Inferior parietal cortex (tissue), 1 donor: Measurements from ENCODE around the gene DDI1.

Experiments used
- DNase-seq: peaks from one replicate; pipeline ENCODE4 v3.0.0-alpha.2; 2016; ENCODE audit errors: extremely low spot score

DDI1 gene

GRCh38 chr11:104036588-104036987, at the start of gene DDI1:
Gene DDI1 (plus strand): TSS chr11:104036640. CDS start chr11:104036823, 183 bp downstream.
- no peak for DNase-seq

GRCh38 chr11:103987629-103988594, 48.5 kb upstream of the DDI1 start:
- no peak for DNase-seq

DNA sequence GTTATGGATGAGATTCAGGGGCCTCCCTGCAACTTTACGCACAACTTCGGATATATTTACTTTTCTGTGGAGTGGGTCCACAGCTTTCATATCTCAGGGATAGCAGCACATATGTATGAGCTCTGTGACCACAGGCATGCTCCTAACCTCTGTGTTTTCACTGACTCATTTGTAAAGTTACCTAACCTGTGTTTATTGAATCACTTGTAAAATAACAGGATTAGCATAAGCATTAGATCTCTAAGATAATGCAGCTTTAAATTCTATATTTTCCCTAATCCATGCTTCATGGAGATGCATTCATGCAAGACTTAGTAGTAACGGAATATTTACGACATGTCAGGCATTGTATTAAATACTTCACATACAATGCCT, 47.9 kb upstream of the DDI1 start:
- no peak for DNase-seq

DNA sequence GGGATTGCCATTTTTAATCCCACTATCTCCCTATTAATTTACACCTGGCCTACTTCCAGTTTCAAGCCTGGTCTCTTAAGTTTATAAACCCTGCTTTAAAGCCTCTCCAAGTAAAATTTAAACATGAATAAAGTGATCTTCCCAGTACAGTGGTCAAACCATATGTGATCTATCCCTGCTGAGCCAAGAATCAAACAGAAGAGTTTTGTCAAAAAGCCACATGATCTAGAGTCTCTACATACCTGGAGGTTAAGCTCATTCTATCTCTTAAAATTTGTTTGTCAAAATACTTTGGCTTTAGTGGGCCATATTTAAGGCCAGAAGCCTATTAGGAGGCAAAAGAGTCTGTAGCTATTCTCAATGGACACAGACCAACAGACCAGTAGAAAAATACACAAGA, 42.9 kb upstream of the DDI1 start:
- no peak for DNase-seq

DNA sequence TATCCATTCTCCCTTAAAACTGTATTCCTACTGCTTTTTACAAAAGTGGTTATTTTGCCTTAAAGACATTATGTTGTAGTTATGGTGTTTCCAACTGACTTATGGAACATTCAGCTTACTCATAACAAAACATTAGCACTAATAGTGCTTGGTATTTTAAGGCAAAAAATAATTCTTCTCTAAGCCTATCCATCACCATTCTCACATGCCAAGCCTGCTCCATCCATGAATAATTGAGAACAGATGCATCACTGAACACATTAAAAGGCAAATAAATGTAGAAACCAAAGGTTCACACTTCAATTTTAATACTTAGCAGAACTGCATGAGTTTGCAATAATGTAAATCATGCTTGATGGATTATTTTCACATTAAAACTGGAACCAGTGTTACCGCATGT, 42.3 kb upstream of the DDI1 start:
- DNase-seq, result no peak

DNA sequence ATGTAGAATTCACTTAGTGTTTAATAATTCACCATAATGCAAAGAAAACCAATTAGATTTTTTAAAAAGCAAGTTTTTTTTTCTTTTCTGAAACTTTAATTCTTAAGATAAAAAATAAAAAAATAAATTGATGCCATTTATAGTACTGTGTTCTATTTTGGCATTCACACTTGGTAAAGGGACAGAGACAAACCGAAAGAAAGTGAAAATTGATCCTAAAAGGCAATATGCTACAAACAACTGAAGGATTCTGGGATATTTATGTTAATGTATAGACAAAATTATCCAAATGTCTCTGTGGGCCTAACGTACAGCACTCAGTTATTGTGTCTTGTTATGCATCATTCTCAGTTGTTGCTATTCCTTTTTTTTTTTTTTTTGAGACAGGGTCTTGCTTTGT, 41.9 kb upstream of the DDI1 start:
- DNase-seq, result no peak

DNA sequence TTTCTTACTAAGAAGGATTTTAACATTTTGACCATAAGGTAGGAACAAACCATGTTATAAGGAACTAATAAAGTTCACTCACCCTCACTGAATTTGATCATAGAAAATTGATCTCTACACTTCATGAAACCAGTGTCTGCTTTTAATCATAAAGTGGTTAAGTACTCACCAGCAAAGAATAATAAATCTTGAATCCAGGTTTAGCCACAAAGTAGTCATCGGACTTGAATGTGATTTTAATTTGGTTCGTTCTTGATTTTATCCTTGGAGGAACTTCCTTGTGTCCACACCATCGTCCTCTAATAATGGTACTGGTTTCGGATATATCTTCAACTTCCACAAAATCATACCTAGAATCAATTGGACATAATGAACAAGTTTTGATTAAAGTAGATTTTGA, 40.5 kb upstream of the DDI1 start:
- no peak for DNase-seq

DNA sequence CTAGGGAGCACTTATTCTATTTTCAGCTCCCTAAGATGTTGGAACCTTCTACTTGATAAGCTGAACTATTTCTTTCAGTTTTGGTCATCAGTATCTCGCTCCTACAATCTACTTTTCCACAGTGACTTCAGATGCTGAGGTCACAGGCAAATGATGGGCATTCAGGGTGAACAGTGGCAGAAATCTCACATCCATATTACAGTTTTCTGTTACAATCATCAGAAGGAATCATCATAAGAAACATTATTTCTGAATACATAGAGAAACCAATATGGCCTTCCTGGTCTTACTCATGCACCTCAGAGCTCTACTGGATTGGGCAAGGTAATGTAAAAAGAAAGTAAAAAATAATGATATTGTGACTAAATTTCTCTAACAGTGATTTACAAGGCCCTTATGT, 39.4 kb upstream of the DDI1 start:
- DNase-seq, result no peak

- no peak for DNase-seq
Measured at GRCh38 chr11:103998826-103999508, 37.5 kb upstream of the DDI1 start.

- DNase-seq, result no peak
Measured at GRCh38 chr11:104000798-104001197, 35.6 kb upstream of the DDI1 start.

GRCh38 chr11:104001561-104002056, 34.8 kb upstream of the DDI1 start:
- peak; percentile 13 for DNase-seq

GRCh38 chr11:104003491-104003890, 32.9 kb upstream of the DDI1 start:
- no peak for DNase-seq

DNA sequence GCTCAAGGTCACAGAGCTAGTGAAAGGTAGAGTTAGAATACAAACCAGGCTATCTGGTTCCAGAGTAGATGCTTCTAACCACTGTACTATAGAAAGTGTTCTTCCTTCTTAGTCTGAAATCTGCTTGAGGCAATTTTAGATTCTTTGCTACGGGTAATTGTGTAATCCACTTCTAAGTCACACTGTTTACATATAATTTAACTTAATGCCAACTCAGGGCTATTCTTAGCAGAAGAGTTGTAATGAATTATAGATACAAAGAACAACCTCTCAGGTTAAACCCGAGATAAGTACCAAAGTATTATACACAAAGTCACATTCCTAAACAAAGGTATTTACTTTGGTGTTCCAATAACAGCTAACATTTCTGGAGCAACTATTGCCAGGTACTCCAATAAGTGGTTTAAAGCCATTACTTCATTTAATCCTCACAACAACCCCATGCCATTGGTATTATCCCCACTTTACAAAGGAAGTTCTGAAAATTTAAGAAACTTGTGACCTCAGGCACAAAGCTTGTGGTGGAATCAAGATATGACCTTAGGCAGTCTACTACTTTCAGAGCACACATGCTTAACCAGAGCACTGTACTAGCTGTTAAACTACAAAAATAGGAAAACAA, 31.1 kb upstream of the DDI1 start:
- no peak for DNase-seq

GRCh38 chr11:104009744-104010143, 26.7 kb upstream of the DDI1 start:
- DNase-seq, result no peak

GRCh38 chr11:104011044-104011443, 25.4 kb upstream of the DDI1 start:
- no peak for DNase-seq

DNA sequence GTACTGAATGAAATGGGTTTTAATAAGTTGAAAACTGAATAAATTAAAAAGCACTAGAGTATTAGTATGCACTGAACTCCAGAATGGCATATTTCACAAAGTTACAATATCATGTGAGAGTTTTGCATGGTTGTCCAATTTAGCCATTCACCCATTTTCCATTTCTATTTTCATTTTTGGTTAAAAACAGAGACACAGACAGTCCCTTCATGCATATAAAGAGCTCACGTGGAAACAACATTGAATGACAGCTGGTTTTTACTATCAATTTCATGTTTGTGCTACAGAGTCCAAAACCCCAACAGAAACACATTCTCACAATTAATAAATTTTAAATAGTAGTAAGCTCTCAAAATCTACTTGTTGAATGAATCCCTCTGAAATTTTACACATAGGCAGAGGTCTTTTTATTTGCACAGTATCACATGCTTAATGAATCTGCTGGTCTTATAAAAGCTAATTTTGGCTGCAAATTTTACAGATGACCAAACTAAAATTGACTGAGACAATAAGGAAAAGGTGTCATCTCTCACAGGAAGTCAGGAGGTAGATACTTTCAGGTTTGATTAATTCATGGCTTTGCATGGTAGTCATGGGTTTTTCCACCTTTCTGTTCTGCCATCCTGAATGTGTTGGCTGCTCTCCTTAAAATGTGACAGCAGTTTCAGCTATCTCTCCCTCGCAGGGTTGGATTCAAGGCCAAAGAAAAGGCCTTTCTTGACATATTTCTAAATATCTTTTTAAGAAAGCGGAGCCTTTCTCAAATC, 20.6 kb upstream of the DDI1 start:
- no peak for DNase-seq

DNA sequence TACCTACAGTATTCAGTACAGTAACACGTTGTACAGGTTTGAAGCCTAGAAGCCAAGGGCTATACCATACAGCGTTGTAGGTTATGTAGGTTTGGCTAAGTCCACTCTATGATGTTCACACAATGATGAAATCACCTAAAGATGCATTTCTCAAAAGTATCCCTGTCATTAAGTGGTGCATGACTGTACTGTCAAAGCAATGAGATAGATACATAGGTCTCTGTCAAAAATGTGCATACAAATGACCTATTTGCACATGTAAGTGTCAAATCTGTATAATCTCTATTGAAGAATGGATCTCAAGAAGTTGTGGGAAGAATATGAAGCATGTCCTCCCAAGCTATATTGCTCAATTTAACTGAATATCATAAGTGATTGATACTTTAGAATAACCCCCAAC, 11.9 kb upstream of the DDI1 start:
- no peak for DNase-seq

DNA sequence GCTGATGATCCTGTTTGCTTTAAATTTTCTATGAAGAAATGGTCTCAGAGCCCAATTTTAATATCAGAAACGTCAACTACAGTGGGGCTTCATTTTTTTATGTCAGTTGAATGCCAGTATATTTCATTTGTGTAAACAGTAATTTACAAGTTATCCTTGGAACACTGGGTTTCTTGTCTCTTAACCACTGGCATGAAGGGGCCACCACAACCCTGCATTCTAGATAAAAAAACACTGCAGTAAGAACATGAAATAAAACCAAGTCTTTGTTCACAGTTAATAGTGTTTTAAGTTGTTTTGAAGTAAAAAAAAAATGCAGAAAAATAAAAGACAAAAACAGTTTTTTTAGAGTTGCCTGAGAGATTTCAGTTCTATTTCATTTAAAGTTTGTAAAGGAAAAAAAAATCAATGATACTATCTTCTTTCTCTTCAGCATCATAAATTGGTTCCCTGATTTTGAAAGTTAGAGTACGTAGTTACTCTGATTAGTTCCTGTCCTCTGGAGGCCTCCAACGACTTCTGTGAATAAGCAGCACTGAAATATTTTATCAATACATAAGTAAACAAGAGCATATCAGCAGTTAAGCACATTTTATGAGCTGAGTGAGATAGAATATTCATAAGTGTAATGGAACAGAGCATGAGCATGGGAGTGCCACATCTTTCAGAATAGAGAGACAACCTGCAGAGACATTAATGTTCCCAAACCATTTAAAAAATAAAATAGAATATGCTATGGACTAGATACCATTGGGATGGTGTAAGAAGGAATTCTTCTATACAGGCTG, 7.8 kb upstream of the DDI1 start:
- DNase-seq, result no peak

GRCh38 chr11:104033134-104033533, 3.3 kb upstream of the DDI1 start:
- no peak for DNase-seq

DNA sequence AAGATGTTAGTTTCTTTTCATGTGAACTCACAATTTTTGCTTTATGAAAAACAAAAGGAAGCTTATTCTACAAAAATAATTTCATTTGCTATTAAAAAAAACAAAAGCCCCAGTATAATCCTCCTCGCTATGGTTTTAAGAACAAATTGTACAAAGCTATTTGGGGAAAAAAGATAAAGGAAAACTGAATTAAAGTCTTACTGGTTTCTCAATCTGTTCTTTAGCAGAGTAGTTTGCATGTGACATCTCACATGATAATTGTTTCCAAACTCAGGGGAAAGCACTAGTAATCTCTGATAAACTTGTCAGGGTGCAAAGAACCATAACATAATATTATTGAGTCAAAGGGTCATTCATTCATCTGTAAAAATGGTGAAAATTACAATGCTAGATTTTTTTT, 2.9 kb upstream of the DDI1 start:
- DNase-seq, result no peak

DNA sequence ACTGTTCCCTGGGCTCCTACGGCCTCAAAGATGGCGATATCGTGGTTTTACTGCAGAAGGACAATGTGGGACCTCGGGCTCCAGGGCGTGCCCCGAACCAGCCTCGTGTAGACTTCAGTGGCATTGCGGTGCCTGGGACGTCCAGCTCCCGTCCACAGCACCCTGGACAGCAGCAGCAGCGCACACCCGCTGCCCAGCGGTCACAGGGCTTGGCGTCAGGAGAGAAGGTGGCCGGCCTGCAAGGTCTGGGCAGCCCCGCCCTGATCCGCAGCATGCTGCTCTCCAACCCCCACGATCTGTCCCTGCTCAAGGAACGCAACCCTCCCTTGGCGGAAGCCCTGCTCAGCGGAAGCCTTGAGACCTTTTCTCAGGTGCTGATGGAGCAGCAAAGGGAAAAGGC, 555 bp downstream of the DDI1 start:
- no peak for DNase-seq
